ENCODE results near the gene HJV.

- TF ChIP-seq CTCF (conservative IDR thresholded peaks at IDR 0.05; ENCODE audit: low read depth, low read length) (no peak), POLR2A (IDR thresholded peaks at IDR 0.05; ENCODE audit: low read depth, low read length) (no peak), RCOR1 (IDR thresholded peaks at IDR 0.05; ENCODE audit: insufficient replicate concordance, low read length) (no peak), RAD21 (IDR thresholded peaks at IDR 0.05; ENCODE audit: low read length) (no peak)
Observed at GRCh38 chr1:146013559-146013922, 8.0 kb downstream of the HJV start.

Data from IMR-90 (cell line).